AG08395 (cell line): ENCODE results near the gene HNRNPA2B1.
"Not testable (repeated sequence)": the region's sequence is repeated elsewhere in the genome, so short reads cannot be mapped to it uniquely, and the experiment has no call there.

Experiments
- DNase-seq: peaks from one replicate; pipeline ENCODE4 v3.0.0; 2012; ENCODE audit warnings: mixed read lengths, low spot score

Gene HNRNPA2B1

GRCh38 chr7:26198133-26198780, 2.3 kb downstream of the HNRNPA2B1 start:
- no peak for DNase-seq

- no peak for DNase-seq
Observed at GRCh38 chr7:26197153-26198115, 3.1 kb downstream of the HNRNPA2B1 start.

- no peak for DNase-seq
Observed at GRCh38 chr7:26195867-26196657, 4.5 kb downstream of the HNRNPA2B1 start.

GRCh38 chr7:26195182-26195581, 5.4 kb downstream of the HNRNPA2B1 start:
- DNase-seq, result no peak

GRCh38 chr7:26194764-26195163, 5.8 kb downstream of the HNRNPA2B1 start:
- not testable (repeated sequence) for DNase-seq

GRCh38 chr7:26193432-26194207, 6.9 kb downstream of the HNRNPA2B1 start:
- no peak for DNase-seq

GRCh38 chr7:26192485-26193087, 8.0 kb downstream of the HNRNPA2B1 start:
- DNase-seq, result no peak

GRCh38 chr7:26191974-26192479, 8.5 kb downstream of the HNRNPA2B1 start:
- no peak for DNase-seq

- no peak for DNase-seq
Observed at GRCh38 chr7:26191233-26191973, 9.1 kb downstream of the HNRNPA2B1 start.

GRCh38 chr7:26190417-26190869, 10.1 kb downstream of the HNRNPA2B1 start:
- no peak for DNase-seq

- no peak for DNase-seq
Observed at GRCh38 chr7:26189697-26190096, 10.8 kb downstream of the HNRNPA2B1 start.

- no peak for DNase-seq
Observed at GRCh38 chr7:26188957-26189541, 11.5 kb downstream of the HNRNPA2B1 start.

GRCh38 chr7:26188206-26188956, 12.2 kb downstream of the HNRNPA2B1 start:
- no peak for DNase-seq

GRCh38 chr7:26187380-26188205, 13.0 kb downstream of the HNRNPA2B1 start:
- no peak for DNase-seq

- DNase-seq, result no peak
Observed at GRCh38 chr7:26186364-26187311, 13.9 kb downstream of the HNRNPA2B1 start.

- no peak for DNase-seq
Observed at GRCh38 chr7:26185844-26186180, 14.7 kb downstream of the HNRNPA2B1 start.
